Posterior cingulate gyrus (tissue), 11 donors: Measurements from ENCODE around the gene CFL2.

Source experiments
- DNase-seq, 10 donors: peaks; one replicate each; pipeline versions ENCODE4 v3.0.0 to v3.0.0-alpha.2; 2020 to 2021; ENCODE audit warnings: mixed read lengths in 3 of 10
- intact Hi-C: fragments of 100-400 bp; cut with DNase I; formaldehyde crosslinking; loops from one replicate; pipeline ENCODE4 v1.15.1; 2023

Gene CFL2

GRCh38 chr14:34678735-34679134, 35.7 kb downstream of the CFL2 start:
- intact Hi-C loops = no loop called here

GRCh38 chr14:34678306-34678705, 36.1 kb downstream of the CFL2 start:
- DNase-seq = no peak
- intact Hi-C loops = no loop called here

More at GRCh38 chr14:34678735-34679134, 35.7 kb downstream of the CFL2 start:
- DNase-seq = no peak

- intact Hi-C loops = loop anchor here (2.0 kb wide), 1 partner anchor 38 kb away; the partner anchor contains the start of gene CFL2
- no peak for DNase-seq
These were observed 37.7 kb downstream of the CFL2 start for GRCh38 chr14:34676516-34677211.

GRCh38 chr14:34673702-34674101, 40.7 kb downstream of the CFL2 start:
- intact Hi-C loops = loop anchor here (5.0 kb wide), 2 partner anchors 199 to 374 kb away; partner anchors contain the start of gene FAM177A1
- DNase-seq = no peak

GRCh38 chr14:34671716-34672115, 42.7 kb downstream of the CFL2 start:
- DNase-seq = no peak
- intact Hi-C loops = loop anchor here (1.0 to 5.0 kb wide), 3 partner anchors 52 to 376 kb away; partner anchors contain the start of gene FAM177A1

- intact Hi-C loops = no loop called here
- DNase-seq = no peak
These were observed 46.3 kb downstream of the CFL2 start for GRCh38 chr14:34668111-34668510.

GRCh38 chr14:34667007-34667406, 47.4 kb downstream of the CFL2 start:
- intact Hi-C loops = no loop called here
- no peak for DNase-seq

- no peak for DNase-seq
- intact Hi-C loops = no loop called here
These were observed 48.5 kb downstream of the CFL2 start for GRCh38 chr14:34665785-34666435.

- no peak for DNase-seq
- intact Hi-C loops = no loop called here
These were observed 51.8 kb downstream of the CFL2 start for GRCh38 chr14:34662561-34663088.

GRCh38 chr14:34660796-34661195, 53.6 kb downstream of the CFL2 start:
- DNase-seq = no peak
- intact Hi-C loops = no loop called here
